NB4 (cell line): ENCODE measurements around the gene DLG1.

Experiments used
- MAX ChIP-seq: IDR thresholded peaks from 2 replicates; pipeline ENCODE4 v1.6.1; 2011; ENCODE audit warnings: low read depth, low read length
- POLR2A ChIP-seq: IDR thresholded peaks from 2 replicates; pipeline ENCODE4 v1.6.1; 2011; ENCODE audit warnings: mild to moderate bottlenecking; ENCODE audit not compliant: insufficient read length; ENCODE audit errors: extremely low read depth
- TF ChIP-seq, protein P1 (sequence below): IDR thresholded peaks from one replicate; pipeline ENCODE4 v1.5.1; 2012; ENCODE audit warnings: low read depth, low read length

GRCh38 chr3:197196192-197196591, 102.2 kb downstream of the DLG1 start:
- TF ChIP-seq POLR2A (no peak), MAX (no peak)
- TF ChIP-seq, protein P1, sequence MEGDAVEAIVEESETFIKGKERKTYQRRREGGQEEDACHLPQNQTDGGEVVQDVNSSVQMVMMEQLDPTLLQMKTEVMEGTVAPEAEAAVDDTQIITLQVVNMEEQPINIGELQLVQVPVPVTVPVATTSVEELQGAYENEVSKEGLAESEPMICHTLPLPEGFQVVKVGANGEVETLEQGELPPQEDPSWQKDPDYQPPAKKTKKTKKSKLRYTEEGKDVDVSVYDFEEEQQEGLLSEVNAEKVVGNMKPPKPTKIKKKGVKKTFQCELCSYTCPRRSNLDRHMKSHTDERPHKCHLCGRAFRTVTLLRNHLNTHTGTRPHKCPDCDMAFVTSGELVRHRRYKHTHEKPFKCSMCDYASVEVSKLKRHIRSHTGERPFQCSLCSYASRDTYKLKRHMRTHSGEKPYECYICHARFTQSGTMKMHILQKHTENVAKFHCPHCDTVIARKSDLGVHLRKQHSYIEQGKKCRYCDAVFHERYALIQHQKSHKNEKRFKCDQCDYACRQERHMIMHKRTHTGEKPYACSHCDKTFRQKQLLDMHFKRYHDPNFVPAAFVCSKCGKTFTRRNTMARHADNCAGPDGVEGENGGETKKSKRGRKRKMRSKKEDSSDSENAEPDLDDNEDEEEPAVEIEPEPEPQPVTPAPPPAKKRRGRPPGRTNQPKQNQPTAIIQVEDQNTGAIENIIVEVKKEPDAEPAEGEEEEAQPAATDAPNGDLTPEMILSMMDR: no peak
